HT-29 (cell line): ENCODE measurements around the gene ACHE. TPM values are rescaled to one million over a fixed set of nuclear protein-coding genes. Genes with fewer than 3 reads are reported as not detected.
"Not testable (repeated sequence)": the region's sequence is repeated elsewhere in the genome, so short reads cannot be mapped to it uniquely, and the experiment has no call there.

ENCODE experiments used
- DNase-seq: peaks from one replicate; pipeline ENCODE4 v3.0.0-alpha.2; 2015; ENCODE audit warnings: low spot score
- small RNA-seq: library from RNA; depleted of rRNA; stranded (forward); fragments of <200 nt; gene quantifications from one replicate; pipeline ENCODE3, GENCODE V24; 2014
- total RNA-seq: library from RNA; depleted of rRNA; stranded (reverse); fragments of >200 nt; shearing (Covaris generic); gene quantifications from 2 replicates; pipeline ENCODE4 v1.2.3, GENCODE V29; 2014; rRNA removed

ACHE gene
- total RNA-seq, 1 experiment from 2014 or later = 1.1 TPM

DNA sequence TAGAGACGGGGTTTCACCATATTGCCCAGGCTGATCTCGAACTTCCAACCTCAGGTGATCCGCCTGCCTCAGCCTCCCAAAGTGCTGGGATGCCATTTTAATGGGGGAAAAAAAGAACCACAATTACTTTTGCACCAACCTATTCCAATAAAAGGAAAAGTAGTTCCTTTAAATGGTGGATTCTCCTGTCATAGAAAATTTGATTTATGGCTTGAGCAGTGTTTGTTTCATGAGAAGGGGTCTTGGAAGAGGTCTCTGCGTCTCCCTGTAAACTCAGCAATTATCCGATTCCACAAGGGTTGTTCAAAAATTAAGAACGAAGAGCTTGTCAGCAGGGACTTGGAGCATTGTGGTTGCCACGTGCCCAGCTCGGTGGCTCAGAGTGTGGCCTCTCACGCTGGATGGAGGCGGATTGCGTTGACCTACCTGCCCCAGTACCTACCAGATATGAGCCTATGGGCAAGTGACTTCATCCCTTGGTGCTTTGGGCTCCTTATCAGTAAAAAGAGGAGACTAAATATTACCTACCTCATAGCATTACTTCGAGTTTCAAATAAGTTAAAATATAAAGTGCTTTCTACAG lies 31.3 kb downstream of the ACHE start:
- no peak for DNase-seq

DNA sequence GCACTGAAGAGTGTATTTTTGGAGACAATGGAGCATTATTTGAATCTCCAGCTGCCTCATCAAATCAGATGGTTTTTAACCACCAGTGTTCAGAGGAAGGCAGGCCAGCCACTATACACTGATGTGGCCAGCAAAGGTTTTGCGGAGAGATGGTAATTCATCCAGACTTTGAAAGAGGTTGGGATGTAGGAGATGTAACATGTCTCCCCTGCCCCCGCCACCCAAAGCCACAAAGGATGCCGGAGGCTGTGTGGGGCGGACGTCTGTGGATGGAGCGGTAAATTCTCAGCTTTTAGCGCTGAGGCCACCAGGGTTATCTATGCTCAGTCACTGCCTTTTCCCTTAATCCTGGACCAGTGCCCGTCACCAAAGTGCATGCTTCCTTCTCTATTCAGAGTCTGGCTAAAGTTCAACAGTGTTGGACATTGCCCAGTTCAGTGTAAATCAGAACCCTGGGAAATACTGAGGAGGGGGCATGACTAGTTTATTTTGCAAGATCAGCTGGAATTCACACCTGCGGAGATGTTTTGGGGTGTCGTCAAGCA lies 32.2 kb downstream of the ACHE start:
- DNase-seq = no peak

DNA sequence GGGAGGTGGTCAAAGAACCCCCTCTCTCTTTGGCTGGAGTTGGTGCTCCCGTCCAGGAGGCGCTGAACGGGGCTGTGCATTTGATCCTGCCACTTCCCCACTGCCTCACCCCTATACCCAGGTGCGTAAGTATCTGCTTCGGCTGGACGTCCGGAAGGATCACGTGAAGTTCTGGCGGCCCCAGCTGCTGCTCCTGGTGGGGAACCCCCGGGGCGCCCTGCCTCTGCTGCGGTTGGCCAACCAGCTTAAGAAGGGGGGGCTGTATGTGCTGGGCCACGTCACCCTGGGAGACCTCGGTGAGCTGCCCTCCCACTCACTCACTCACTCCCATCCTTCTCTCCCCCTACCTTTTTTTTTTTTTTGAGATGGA lies 34.1 kb downstream of the ACHE start:
- no peak for DNase-seq

DNA sequence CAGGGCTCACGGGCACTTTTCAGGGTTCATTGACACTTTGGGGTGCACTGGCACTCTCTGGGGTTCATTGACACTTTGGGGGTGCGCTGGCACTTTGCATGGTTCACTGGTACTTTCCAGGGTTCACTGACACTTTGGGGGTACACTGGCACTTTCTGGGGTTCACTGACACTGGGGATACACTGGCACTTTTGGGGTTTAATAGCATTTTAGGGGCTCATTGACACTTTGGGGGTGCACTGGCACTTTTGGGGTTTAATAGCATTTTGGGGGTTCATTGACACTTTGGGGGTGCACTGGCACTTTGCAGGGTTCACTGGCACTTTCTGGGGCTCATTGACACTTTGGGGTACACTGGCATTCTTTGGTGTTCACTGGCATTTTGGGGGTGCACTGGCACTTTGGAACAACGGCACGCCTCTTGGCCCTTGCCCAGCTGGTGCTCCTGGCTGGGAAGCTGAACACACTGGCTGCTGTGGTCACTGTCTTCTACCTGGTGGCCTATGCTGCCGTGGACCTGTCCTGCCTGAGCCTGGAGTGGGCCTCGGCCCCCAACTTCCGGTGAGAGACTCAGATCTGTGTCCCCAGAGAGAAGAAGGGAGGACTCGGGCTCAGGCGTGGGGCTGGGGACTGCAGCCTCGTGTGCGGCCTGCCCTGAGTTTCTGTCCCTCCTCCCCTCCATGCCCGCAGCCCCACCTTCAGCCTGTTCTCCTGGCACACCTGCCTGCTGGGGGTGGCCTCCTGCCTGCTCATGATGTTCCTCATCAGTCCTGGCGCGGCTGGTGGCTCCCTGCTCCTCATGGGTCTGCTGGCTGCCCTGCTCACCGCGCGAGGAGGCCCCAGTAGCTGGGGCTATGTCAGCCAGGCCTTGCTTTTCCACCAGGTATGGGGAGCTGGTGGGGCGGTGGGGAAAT lies 34.7 kb downstream of the ACHE start:
- DNase-seq = no peak

DNA sequence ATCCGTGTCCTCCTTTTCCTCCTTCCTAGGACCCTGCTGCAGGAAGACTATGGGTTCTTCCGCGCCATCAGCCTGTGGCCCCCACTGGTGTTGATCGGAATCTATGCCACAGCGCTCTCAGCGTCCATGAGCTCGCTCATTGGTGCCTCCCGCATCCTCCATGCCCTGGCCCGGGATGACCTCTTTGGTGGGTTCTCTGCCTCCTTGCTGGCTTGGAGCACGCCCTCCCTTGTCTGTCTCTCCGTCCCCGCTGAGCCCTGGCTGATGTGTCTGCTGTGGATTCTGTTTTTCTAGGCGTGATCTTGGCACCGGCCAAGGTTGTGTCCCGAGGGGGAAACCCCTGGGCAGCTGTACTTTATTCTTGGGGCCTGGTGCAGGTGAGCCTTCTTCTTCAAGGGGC lies 35.8 kb downstream of the ACHE start:
- no peak for DNase-seq

DNA sequence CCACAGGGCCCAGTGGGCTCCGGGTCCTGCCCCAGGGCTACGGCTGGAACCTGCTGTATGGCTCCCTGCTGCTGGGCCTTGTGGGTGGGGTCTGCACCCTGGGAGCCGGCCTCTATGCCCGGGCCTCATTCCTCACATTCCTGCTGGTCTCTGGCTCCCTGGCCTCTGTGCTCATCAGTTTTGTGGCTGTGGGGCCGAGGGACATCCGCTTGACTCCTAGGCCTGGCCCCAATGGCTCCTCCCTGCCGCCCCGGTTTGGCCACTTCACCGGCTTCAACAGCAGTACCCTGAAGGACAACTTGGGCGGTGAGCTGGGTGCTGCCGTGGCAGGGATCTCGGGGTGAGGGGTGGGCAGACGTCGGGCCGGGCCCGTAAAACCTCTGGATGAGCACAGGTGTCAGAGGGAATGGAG lies 38.8 kb downstream of the ACHE start:
- no peak for DNase-seq

DNA sequence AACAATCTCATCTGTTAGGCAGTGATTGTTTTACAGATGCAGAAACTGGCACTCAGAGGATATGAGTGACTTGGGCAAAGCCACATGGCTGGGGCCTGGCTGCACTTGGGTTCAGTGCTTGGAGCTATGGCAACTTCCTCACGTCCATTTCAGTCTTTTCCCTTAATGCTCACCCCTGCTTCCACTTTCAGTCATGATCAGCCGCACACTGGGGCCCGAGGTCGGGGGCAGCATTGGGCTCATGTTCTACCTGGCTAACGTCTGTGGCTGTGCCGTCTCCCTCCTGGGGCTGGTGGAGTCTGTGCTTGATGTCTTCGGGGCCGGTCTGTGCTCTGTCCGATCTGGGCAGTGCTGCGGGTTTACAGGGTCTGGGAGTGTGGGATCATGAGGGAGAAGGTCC lies 40.2 kb downstream of the ACHE start:
- DNase-seq = no peak

DNA sequence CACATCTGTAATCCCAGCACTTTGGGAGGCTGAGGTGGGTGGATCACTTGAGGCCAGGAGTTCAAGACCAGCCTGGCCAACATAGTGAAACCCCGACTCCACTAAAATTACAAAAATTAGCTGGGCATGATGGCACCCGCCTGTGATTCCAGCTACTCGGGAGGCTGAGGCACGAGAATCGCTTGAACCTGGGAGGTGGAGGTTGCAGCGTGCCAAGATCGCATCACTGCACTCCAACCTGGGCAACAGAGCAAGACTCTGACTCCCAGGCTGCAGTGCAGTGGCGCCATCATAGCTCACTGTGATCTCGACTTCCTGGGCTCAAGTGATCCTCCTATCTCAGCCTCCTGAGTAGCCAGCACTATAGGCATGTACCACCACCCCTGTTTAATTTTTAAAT lies 40.8 kb downstream of the ACHE start:
- DNase-seq = not testable (repeated sequence)

DNA sequence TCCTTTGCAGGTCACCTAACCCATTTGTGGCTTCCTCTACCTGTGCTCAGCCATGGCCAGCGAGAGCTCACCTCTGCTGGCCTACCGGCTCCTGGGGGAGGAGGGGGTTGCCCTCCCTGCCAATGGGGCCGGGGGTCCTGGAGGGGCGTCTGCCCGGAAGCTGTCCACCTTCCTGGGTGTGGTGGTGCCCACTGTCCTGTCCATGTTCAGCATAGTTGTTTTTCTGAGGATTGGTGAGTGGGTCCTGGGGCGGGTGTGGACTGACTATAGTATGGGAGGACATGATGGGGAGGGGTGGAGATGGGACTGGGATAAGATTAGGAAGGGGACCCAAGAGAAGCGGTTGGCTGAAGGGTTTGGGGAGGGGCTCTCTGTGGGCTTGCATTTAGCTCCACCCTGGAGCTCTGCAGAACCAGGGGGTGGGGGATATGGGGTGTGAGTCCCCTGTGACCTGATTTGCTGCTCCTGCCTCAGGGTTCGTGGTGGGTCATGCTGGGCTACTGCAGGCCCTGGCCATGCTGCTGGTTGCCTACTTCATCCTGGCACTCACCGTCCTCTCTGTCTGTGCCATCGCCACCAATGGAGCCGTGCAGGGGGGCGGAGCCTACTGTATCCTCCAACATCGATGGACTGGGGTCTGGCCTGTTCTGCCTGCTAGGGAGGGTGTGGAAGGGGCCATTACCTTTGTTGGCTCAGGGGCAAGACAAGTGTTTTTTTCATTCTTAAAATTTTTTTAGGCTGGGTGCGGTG lies 41.4 kb downstream of the ACHE start:
- DNase-seq = no peak

DNA sequence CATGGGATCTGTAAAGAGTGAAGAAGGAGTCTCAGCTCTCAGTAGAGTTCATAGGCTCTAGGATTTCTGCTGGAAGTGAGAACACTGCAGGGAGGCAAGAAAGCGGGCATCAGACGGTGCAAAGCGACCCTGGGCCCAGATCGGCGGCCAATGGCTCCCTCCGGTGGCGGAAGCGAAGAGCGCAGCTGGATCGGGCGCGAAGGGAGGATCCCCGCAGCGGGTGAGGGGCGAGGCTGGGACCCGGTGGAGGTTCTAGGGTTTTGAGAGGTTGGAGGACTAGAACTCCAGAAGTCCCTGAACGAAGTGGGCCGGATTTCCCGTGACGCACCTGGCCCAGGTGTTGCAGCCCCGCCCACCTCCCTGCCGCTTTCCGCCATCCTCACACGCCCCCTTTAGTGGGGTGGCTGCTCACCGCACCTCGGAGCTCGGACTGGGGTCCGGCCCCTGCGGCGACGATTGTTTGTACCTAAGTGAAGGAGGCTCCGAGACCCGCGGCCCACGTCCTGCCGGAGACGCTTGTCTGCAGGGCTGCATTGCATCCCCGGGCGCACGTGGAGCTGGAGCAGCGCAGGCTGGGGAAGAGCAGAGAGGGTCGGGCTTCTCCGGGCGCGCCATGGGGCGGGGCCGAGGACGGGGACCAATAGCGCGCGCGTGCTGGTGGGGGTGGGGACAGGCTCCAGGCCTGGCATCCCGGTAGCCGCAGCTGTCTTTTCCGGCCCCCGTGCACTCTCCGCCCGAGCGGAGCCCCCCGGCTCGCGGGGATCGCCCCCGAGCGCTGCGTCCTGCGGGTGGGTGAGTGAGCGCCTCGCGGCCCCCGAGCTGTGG lies 43.4 kb downstream of the ACHE start, which contains the start of gene SLC12A9:
Gene SLC12A9, plus strand, starts transcription at position 666 of the 825 bp plus-strand sequence. CDS start 1,485 bp downstream, outside the sequence.
- DNase-seq = peak; percentile 94

DNA sequence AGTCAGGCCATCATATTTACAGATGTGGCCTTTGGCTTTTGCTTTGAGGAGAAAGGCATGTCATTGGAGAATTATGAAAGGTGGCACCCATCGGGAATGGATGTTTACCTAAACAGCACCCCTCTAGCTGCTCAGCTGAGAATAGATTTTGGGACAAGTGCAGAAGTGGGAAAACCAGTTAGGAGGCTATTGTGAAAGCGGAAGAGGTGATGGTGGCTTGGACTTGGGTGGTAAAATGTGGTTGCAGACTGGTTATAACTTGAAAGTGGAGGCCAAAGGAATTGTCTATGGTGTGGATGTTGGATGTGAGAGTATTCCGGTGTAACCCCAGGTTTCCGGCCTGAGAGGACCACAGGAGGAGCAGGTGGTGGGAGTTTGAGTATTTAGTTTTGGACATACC lies 48.3 kb downstream of the ACHE start:
- DNase-seq = no peak

DNA sequence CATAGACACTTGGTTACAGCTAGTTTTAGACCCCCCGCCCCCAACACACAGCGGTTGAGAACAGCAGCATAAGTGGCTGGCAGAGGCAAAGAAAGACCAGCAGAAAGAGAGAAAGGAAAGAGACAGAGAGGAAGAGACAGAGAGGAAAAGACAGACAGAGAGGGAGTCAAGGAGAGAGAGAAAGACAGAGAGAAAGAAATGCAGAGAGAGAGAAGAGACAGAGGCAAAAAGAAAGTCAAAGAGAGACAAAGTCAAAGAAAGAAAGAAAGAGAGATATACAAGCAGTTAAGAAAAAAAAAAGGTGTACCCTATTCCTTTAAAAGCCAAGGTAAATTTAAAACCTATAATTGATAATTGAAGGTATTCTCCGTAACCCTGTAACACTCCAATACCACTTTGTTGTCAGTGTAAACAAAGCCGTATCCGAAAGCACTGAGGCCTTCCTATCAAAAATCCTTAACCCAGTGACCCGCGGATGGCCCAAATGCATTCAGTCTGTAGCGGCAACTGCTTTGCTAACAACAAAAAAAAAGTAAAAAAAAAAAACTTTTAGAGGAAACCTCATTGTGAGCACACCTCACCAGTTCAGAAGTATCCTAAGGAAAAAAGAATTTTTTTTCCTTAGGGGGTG lies 55.1 kb downstream of the ACHE start:
- no peak for DNase-seq

Small RNA genes within 50 kb of the gene (small RNA-seq; reads per million reads assigned to genes)
- not detected for gene RN7SL549P
- not detected for gene RPS29P15

Other genes with a start within 250 kb of the ACHE start
- gene ACTL6B, start 239.4 kb downstream of the ACHE start, total RNA-seq = 0.13 TPM in 1 of 2 replicates, not detected in the other
- gene GNB2, start 222.1 kb downstream of the ACHE start, total RNA-seq = 272 and 317 TPM in 2 replicates
- 44.6 and 46.9 TPM in 2 replicates for gene GIGYF1, start 201.6 kb downstream of the ACHE start, total RNA-seq
- 222 and 231 TPM in 2 replicates for gene POP7, start 189.8 kb downstream of the ACHE start, total RNA-seq
- gene EPO, start 175.4 kb downstream of the ACHE start, total RNA-seq = not detected in 2 replicates
- not detected in 2 replicates for gene ZAN, start 162.3 kb downstream of the ACHE start, total RNA-seq
- 230 and 236 TPM in 2 replicates for gene EPHB4, start 68.4 kb downstream of the ACHE start, total RNA-seq
- 68.7 and 85.6 TPM in 2 replicates for gene SLC12A9, start 43.2 kb downstream of the ACHE start, total RNA-seq
- 20.0 and 23.5 TPM in 2 replicates for gene TRIP6, start 28.5 kb downstream of the ACHE start, total RNA-seq
- 211 and 222 TPM in 2 replicates for gene SRRT, start 20.8 kb downstream of the ACHE start, total RNA-seq
- 30.4 and 31.0 TPM in 2 replicates for gene UFSP1, start 6.2 kb downstream of the ACHE start, total RNA-seq
- gene MUC3A, start 53.6 kb upstream of the ACHE start, total RNA-seq = 6.9 and 7.3 TPM in 2 replicates
- gene MUC12, start 73.7 kb upstream of the ACHE start, total RNA-seq = 19.2 and 29.8 TPM in 2 replicates
- gene MUC17, start 124.2 kb upstream of the ACHE start, total RNA-seq = 0.23 and 0.44 TPM in 2 replicates
- gene TRIM56, start 189.6 kb upstream of the ACHE start, total RNA-seq = 32.3 and 52.2 TPM in 2 replicates
- gene SERPINE1, start 231.2 kb upstream of the ACHE start, total RNA-seq = 4.6 and 5.0 TPM in 2 replicates